H1 (cell line): ENCODE results near the gene FBXO17. TPM values are rescaled to one million over a fixed set of nuclear protein-coding genes. Genes with fewer than 3 reads are reported as not detected.

Experiments used
- CBX8 ChIP-seq: fragments of 300-800, 300-1000 bp; sonication (generic); IDR thresholded peaks from 2 replicates; pipeline ENCODE4 v1.7.1; 2016; ENCODE audit warnings: low read depth, low read length, borderline replicate concordance
- CEBPB ChIP-seq: IDR thresholded peaks from 2 replicates; pipeline ENCODE4 v1.6.1; 2012; ENCODE audit warnings: low read depth, low read length
- E2F6 ChIP-seq: IDR thresholded peaks from 2 replicates; pipeline ENCODE4 v1.6.1; 2012; ENCODE audit warnings: inconsistent platforms
- EGR1 ChIP-seq: IDR thresholded peaks from 2 replicates; pipeline ENCODE4 v1.6.1; 2011; ENCODE audit warnings: low read depth, low read length, borderline replicate concordance
- FOSL1 ChIP-seq: IDR thresholded peaks from 2 replicates; pipeline ENCODE4 v1.6.1; 2011; ENCODE audit warnings: mild to moderate bottlenecking, low read depth, low read length, moderate library complexity; ENCODE audit not compliant: insufficient read depth
- GABPA ChIP-seq: IDR thresholded peaks from 2 replicates; pipeline ENCODE4 v1.6.1; 2011; ENCODE audit warnings: mild to moderate bottlenecking, low read length, moderate library complexity, borderline replicate concordance; ENCODE audit not compliant: insufficient read depth
- HDAC2 ChIP-seq, 2 experiments: fragments of 300-600 bp in 1 of 2; sonication (generic) in 1 of 2; IDR thresholded peaks; 2 replicates each; pipeline ENCODE4 v1.6.1; 2011 to 2012; ENCODE audit warnings: low read depth in 2 of 2, low read length in 2 of 2, mild to moderate bottlenecking in 2 of 2, moderate library complexity in 2 of 2, borderline replicate concordance in 1 of 2, inconsistent platforms in 1 of 2
- HDAC6 ChIP-seq: IDR thresholded peaks from one replicate; pipeline ENCODE4 v1.7.1; 2012; ENCODE audit warnings: low read depth, mild to moderate bottlenecking, inconsistent platforms, low read length, moderate library complexity
- NANOG ChIP-seq: IDR thresholded peaks from 2 replicates; pipeline ENCODE4 v1.6.1; 2011; ENCODE audit warnings: low read length, low read depth, mild to moderate bottlenecking, inconsistent platforms; ENCODE audit not compliant: insufficient read depth, poor library complexity, severe bottlenecking
- PHF8 ChIP-seq: fragments of 200-600 bp; sonication (generic); conservative IDR thresholded peaks from 2 replicates; pipeline ENCODE4 v1.7.1; 2012; ENCODE audit warnings: low read depth, mild to moderate bottlenecking, inconsistent platforms, low read length, moderate library complexity
- RBBP5 ChIP-seq: IDR thresholded peaks from 2 replicates; pipeline ENCODE4 v1.7.1; 2012; ENCODE audit warnings: low read depth, mild to moderate bottlenecking, inconsistent platforms, low read length, moderate library complexity, borderline replicate concordance
- SAP30 ChIP-seq: fragments of 300-600 bp; sonication (generic); IDR thresholded peaks from 2 replicates; pipeline ENCODE4 v1.7.1; 2012; ENCODE audit warnings: low read length, moderate library complexity, mild to moderate bottlenecking, inconsistent platforms; ENCODE audit not compliant: insufficient read depth, insufficient replicate concordance
- TAF1 ChIP-seq: IDR thresholded peaks from 2 replicates; pipeline ENCODE4 v1.6.1; 2011; ENCODE audit warnings: mild to moderate bottlenecking, low read depth, low read length
- TAF7 ChIP-seq: optimal IDR thresholded peaks from 2 replicates; pipeline ENCODE3; 2011; ENCODE audit warnings: low read depth, mild to moderate bottlenecking, inconsistent platforms, low read length, moderate library complexity, borderline replicate concordance
- polyA plus RNA-seq, 7 experiments: library from polyadenylated mRNA; depleted of rRNA in 3 of 7; stranded (reverse) in 5 of 7; unstranded in 2 of 7; fragments of >200 nt in 5 of 7; fragments of 200-250 nt in 2 of 7; gene quantifications; 1 replicate in 5 of 7; 2 replicates in 1 of 7; 4 replicates in 1 of 7; pipeline versions ENCODE4 v1.2.1 to v1.2.3, GENCODE V29; 2011 to 2013; ENCODE audit warnings: missing spikeins in 2 of 7, mixed read lengths in 2 of 7
- total RNA-seq: library from RNA; stranded (reverse); fragmentation: NEBNext Ultra II Directional; extraction: Animal tissue kit (Norgen Biotek cat#: 25700); gene quantifications from 2 replicates; pipeline ENCODE4 v1.2.1, GENCODE V29; 2021

FBXO17 gene
- total and polyA plus RNA-seq, 2 of the 8 experiments (the other 6 are each of a cell fraction or from before 2014, with no cell fraction given): 11.7 to 15.3 TPM

- peak; percentile 49; the same call in 1 of the 2 replicates for TF ChIP-seq RBBP5
- TF ChIP-seq HDAC6: no peak
- TF ChIP-seq SAP30: peak; percentile 79
- TF ChIP-seq HDAC2 (IDR thresholded peaks at IDR 0.05; ENCODE audit: borderline replicate concordance in 1 of 2, low read depth in 2 of 2, low read length in 2 of 2): peak in 1 of 2 experiments; percentile 78; a peak in 2 of 4 replicates
- peak; percentile 63; the same call in 1 of the 2 replicates for TF ChIP-seq PHF8
- peak; percentile 84 for TF ChIP-seq E2F6
- peak; percentile 19; the same call in 1 of the 2 replicates for TF ChIP-seq TAF1
- TF ChIP-seq GABPA: no peak
- no peak for TF ChIP-seq TAF7
- TF ChIP-seq EGR1: peak; percentile 38; the same call in 1 of the 2 replicates
- TF ChIP-seq FOSL1: no peak
- no peak for TF ChIP-seq CEBPB
- no peak for TF ChIP-seq NANOG
- TF ChIP-seq CBX8: no peak
Observed at GRCh38 chr19:38975214-38975860, at the start of gene FBXO17 (continued).
